Sigmoid colon (tissue), 4 donors: ENCODE measurements around the gene UGT2B7.

Source experiments
- EP300 ChIP-seq, 4 donors: sonication (generic); formaldehyde crosslinking; IDR thresholded peaks; one replicate each; pipeline ENCODE4 v1.6.1; 2017; ENCODE audit warnings: antibody characterized with exemption in 4 of 4
- POLR2A ChIP-seq, 2 donors: fragments of 450-650 bp; IDR thresholded peaks; one replicate each; pipeline ENCODE4 v1.6.1; 2016; ENCODE audit warnings: antibody characterized with exemption in 2 of 2, mild to moderate bottlenecking in 2 of 2, moderate library complexity in 2 of 2
- POLR2AphosphoS5 ChIP-seq, 4 donors: sonication (generic); formaldehyde crosslinking; IDR thresholded peaks; one replicate each; pipeline ENCODE4 v1.6.1; 2017; ENCODE audit warnings: antibody characterized with exemption in 4 of 4

DNA sequence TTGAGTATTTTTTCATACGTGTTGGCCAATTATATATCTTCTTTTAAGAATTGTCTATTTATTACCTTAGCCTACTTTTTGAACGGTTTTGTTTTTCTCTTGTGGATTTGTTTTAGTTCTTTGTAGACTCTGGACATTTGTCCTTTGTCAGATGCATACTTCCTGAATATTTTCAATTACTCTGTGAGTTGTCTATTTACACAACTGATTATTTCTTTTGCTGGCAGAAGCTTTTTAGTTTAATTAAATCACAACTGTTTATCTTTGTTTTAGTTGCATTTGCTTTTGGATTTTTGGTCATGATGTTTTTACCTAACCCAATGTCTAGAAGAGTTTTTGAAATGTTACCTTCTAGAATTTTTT, 19.6 kb downstream of the UGT2B7 start:
- TF ChIP-seq POLR2AphosphoS5 (IDR thresholded peaks at IDR 0.05) (no peak), EP300 (IDR thresholded peaks at IDR 0.05) (no peak), POLR2A (IDR thresholded peaks at IDR 0.05) (no peak)
